HG02571 (cell line): ENCODE data around the gene ANKRD12.
"Not testable (repeated sequence)": the region's sequence is repeated elsewhere in the genome, so short reads cannot be mapped to it uniquely, and the experiment has no call there.

Experiments used
- ATAC-seq: cut with Tn5 transposase; IDR thresholded peaks from one replicate; pipeline ENCODE4 v1.9.1; 2021; ENCODE audit warnings: mild to moderate bottlenecking, moderate library complexity; ENCODE audit not compliant: unreplicated experiment

The ANKRD12 gene

DNA sequence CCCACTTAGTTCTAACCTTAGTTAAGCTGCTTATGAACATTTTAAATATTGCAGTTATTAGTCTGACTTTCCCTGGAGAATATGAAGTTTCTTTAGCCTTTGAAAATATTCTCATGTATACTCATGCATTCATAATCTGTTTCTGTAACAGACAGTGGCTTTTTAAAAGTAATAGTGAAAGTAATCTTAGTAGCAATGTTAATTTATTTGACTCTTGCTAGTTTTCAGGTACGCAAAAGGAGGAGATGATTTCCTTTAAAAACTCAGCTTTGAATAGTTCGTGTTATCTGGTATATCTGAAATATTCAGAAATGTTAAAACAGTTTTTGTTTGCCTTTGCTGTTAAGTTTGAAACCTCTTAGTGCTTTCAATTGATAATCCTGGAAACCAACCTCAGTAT, 3.8 kb downstream of the ANKRD12 start:
- no peak for ATAC-seq

GRCh38 chr18:9140984-9141383, 4.4 kb downstream of the ANKRD12 start:
- no peak for ATAC-seq

DNA sequence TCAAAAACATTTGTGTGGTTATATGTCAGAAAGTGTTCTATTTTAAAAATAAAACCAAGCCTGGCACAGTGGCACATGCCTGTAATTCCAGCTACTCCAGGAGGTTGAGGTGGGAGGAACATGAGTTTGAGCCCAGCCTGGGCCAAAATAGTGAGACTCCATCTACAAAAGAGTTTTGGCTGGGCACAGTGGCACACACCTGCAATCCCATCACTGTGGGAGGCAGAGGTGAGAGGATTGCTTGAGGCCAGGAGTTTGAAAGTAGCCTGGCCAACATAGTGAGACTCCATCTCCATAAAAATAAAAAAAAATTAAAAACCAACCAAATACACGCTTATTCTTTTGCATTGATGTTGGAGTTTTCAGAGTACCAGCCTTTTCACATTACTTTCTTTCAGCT, 9.6 kb downstream of the ANKRD12 start:
- no peak for ATAC-seq

DNA sequence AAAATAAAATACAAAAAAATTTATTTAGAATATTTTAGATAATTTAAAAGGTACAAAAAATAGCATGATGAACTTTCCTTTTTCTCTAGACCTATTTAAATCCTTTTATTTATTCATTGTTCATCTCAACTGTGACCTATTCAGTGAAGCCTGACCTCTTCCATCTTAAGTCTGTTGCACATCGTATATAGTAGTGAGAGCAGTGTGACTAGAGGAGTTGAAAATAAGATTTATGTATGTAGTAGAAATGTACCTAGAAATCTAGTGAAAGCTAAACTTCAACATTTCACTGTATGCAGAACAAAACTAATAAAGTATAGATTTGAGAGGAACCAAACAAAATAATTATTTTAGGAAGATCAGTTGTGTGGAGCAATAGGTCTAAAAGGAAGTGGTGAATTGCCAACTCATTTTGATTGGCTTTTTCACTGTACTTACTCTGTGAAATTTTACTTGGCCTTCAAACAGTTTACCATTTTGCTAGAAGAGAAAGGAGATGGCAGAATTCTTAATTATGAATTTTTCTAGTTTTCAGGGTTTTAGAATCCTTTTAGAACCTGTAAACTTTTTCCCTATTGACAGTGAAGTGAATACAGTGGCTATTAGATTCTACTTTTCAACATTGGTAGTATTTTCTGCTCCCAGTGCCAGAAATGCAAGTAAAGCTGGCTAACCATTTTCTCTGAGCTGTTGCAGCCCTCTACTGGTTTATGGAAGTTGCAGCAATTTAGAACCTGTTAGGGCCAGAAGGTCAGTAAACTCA, 11.0 kb downstream of the ANKRD12 start:
- peak; percentile 66 for ATAC-seq

DNA sequence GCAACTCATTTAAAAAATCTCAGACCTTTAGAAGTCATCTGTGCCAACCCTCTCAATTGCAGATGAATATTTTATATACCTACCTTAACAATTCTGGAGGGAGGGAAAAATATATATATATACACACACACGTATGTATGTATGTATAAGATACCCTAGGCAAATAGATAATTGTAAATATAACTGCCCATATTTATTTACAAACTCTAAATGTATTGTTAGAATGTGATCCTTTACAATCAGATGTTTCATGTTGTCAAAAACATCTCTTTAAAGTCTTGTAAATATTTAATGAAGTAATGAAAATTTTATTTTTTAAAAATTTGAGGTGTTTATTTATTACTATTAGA, 11.6 kb downstream of the ANKRD12 start:
- ATAC-seq = no peak

DNA sequence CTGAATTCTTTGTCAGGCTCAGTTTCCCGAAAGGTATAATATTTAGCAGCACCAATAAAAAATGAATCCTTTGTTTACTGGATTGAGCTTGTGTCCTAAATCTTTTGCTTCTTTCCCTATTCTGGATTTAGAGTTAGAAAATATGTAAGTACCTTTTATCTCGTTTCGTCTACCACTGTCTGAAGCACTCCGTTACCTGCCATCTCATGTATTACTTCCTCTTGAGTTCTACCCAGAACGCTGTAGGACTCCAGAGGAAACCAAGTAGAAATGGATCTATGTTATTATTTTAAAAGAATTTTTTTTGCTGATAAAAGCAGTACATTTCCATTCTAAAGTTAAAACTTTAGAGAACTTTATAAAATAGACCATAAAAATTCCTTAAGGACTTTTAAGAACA, 13.5 kb downstream of the ANKRD12 start:
- no peak for ATAC-seq

DNA sequence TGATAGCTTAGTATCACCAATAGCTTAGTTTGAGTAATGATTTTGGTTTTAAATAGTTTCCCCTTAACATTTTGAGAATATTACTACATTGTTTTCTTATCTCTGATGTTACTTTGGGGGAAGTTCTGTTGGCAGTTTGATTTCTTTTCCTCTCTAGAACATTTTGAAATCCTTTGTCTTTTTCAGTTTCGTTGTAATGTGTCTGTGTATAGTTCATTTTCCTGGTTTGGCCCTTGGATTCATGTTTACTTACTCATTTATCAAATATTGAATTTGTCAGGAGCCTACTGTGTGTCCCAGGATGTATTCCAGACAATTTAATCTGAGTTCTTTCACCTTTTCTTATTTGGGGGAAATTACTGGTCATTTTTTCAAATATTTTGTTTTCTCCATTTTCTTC, 16.7 kb downstream of the ANKRD12 start:
- ATAC-seq = no peak

DNA sequence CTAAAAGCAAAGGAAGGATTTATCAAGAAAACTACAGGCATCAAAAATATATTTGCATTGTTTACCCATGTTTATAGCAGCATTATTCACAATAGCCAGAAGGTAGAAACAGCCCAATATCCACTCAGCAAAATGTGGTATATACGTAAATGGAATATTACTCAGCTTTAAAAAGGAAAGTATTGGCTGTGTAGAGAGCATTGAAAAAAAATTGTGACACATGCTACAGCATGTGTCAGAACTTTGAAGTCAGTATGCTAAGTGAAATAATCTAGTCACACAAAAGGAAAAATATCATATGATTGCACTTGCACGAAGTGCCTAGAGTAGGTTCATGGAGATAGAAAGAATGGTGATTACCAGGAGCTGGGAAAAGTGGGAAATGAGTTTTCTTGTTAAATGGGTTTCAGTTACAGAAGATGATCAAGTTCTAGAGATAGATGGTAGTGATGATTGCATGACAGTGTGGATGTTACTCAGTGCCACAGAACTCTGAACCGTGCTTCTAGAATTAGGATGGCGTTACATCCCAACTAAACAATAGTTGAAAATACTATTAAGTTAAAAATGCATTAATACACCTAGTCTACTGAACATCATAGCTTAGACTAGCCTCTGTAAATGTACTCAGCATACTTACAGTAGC, 20.1 kb downstream of the ANKRD12 start:
- no peak for ATAC-seq

DNA sequence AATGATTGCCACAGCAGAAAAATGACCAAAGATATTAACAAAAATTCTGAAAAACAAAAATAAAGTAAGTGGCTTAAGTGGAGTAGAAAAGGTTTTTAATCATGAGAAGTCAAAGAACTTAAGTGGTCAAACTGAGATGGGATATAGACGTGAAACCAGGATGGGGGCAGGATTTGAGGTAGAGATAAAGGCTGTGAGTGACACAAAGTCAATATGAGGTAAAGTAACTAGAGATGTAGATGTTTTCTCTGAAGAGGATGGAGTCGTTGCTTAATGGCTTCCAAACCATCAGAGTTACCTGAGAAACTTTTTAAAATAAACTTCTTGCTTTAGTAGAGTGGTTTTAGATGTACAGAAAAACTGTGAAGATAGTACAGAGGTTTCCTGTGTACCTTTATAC, 21.2 kb downstream of the ANKRD12 start:
- no peak for ATAC-seq

- ATAC-seq = no peak
Measured at GRCh38 chr18:9160014-9160413, 23.4 kb downstream of the ANKRD12 start.

- not testable (repeated sequence) for ATAC-seq
Measured at GRCh38 chr18:9162663-9163062, 26.1 kb downstream of the ANKRD12 start.

DNA sequence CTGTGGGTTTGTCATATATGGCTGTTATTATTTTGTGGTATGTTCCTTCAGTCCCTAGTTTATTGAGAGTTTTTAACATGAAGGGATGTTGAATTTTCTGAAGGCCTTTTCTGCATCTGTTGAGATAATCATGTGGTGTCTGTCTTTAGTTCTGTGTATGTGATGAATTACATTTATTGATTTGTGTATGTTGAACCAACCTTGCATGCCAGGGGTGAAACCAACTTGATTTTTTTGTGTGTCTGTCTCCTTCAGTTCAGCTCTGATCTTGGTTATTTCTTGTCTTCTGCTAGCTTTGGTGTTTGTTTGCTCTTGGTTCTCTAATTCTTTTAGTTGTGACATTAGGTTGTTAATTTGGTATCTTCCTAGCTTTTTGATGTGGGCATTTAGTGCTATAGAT, 27.6 kb downstream of the ANKRD12 start:
- not testable (repeated sequence) for ATAC-seq

- not testable (repeated sequence) for ATAC-seq
Measured at GRCh38 chr18:9165883-9166282, 29.3 kb downstream of the ANKRD12 start.

DNA sequence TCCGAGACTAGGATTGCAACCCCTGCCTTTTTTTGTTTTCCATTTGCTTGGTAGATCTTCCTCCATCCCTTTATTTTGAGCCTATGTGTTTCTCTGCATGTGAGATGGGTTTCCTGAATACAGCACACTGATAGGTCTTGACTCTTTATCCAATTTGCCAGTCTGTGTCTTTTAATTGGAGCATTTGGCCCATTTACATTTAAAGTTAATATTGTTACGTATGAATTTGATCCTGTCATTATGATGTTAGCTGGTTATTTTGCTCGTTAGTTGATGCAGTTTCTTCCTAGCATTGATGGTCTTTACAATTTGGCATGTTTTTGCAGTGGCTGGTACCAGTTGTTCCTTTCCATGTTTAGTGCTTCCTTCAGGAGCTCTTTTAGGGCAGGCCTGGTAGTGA, 32.9 kb downstream of the ANKRD12 start:
- ATAC-seq = not testable (repeated sequence)

GRCh38 chr18:9171919-9172318, 35.3 kb downstream of the ANKRD12 start:
- ATAC-seq = not testable (repeated sequence)

- ATAC-seq = no peak
Measured at GRCh38 chr18:9172506-9173127, 36.0 kb downstream of the ANKRD12 start.

- ATAC-seq = no peak
Measured at GRCh38 chr18:9173770-9174233, 37.2 kb downstream of the ANKRD12 start.

DNA sequence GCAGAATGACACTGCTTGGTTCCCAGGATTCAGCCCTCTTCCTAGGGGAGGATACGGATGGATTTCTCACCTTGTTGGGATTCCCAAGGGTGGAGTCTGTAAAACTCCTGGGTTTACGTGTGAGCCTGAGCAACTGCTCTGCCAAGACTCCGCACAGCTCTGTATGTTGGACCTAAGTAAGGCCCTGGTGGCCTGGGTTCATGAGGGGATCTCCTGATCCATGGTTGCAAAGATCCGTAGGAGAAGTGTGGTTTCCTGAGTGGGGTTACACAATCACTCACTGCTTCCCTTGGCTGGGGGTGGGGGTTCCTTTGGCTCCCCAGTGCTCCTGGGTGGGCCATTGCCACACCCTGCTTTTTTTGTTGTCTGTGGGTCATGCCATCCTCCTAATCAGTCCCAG, 37.7 kb downstream of the ANKRD12 start:
- no peak for ATAC-seq

- no peak for ATAC-seq
Measured at GRCh38 chr18:9175115-9175514, 38.5 kb downstream of the ANKRD12 start.

- ATAC-seq = no peak
Measured at GRCh38 chr18:9177031-9177430, 40.5 kb downstream of the ANKRD12 start.

DNA sequence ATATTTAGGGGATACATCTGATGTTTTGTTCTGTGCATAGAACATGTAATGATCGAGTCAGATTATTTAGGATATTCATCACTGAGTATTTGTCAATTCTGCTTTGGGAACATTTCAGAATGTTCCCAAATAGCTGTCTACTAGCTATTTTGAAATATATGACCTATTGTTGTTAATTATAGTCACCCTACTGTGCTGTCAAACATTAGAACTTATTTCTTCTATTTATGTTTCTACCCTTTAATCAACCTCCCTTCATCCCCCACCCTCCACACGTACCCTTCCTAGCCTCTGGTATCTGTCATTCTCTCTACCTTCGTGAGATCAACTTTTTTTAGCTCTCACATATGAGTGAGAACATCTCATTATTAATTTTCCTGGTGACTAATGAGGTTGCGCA, 40.9 kb downstream of the ANKRD12 start:
- ATAC-seq = no peak

GRCh38 chr18:9178557-9178956, 42.0 kb downstream of the ANKRD12 start:
- ATAC-seq = no peak
